Ecto neural progenitor cell (in vitro differentiated cells): Measurements from ENCODE around the gene FAM9C.
"Not testable (repeated sequence)": the region's sequence is repeated elsewhere in the genome, so short reads cannot be mapped to it uniquely, and the experiment has no call there.

Experiments used
- DNase-seq: peaks from one replicate; pipeline ENCODE4 v3.0.0-alpha.2; 2018; ENCODE audit warnings: low spot score

Gene FAM9C

DNA sequence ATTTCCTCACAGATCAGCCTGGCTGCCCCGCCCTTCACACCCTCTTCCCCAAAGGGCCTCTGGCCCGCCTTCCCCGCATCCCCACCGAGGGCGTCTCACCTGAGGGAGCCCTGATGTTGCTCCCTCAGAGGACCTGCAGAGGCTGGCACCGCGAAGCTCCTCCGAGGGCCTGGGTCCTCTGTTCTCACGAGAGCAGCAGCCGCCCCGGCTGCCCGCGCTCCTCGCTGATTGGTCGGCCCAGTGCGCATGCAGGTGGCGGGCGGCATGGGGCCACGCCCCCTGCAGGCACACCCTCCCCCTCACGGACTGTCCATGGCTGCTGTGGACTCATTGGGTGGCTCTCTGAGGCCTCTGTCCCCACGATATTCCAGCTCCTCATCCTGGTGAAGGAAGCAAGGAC, at the start of gene FAM9C:
Gene FAM9C, minus strand, starts transcription at position 180 of the 400 bp plus-strand sequence. CDS start 831 bp downstream, outside the sequence.
- no peak for DNase-seq

DNA sequence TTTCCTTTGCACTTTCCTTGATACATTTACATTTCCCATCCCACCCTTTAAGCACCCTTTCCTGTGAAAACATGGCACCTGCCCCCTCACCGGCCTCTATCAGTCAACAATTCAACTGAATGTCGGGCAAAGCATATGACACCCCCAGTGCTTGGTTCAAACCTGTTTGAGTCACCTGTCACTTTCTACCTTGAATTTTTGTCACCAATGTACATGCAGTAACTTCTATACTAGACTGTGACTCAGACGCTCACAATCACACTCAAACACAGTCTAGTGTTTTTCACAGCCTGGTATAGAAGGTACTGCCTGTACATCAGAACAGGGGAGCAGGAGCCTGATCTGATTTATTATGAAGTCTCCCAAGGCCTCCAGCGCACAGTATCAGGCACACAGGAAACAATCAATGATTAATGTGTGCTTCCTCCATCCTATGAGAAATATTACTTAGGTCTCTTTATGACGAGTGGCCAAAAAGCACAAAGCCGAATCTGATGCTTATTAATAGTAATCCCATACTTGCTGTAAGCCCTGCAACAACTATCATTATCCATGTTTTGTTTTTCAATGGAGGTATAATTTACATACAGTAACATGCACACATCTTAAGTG, 49.2 kb upstream of the FAM9C start:
- DNase-seq, result no peak

DNA sequence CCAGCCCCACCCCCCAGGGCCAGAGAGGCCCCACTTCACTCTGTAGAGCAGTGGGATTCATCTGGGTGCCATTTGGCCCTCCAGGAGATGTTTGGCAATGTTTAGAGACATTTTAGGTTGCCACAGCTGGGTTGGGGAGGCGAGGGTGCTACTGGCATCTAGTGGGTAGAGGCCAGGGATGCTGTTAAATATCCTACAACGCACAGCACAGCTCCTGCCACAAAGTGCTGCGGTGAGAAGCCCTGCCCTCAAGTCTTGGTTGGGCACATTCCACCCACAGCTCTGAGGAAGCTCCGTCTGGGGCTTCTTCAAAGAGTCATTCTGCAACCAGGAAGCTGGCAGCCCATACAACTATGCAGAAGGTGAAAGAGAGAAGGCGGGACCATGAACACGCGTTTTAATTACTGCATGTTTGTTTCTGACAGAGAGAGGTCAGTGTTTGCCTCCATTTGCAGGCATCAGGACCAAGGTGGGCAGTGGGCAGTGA, 48.1 kb upstream of the FAM9C start:
- no peak for DNase-seq

DNA sequence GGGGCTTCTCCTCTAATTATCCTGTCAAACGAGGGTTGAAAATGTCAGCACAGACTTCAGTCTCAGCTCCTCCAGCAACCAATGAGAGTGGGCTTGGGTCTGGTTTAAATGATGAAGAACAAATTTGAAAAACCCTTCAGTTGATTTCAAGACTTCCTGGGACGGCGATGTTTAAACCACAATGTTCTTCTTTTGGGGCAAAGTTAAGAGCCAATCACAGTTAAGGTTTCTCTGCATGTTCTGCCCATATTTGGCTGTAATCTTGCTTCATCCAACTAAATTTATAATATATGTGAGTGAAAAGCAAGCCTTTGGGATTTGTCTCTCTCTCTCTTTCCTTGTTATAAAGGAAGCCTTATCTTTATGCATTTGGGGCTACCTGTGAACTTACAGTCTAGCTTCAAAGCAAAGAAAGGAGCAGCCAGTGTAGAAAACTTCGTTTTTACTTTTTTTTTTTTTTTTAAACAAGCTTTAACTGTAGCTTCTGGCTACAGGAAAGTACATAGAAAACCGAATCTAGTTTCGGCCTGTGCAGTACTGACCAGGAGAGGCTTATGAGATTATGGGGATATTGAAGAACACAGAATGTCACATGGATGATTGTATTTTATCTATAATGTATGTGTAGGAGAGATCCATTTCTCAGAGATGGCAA, 46.8 kb upstream of the FAM9C start:
- DNase-seq, result no peak

DNA sequence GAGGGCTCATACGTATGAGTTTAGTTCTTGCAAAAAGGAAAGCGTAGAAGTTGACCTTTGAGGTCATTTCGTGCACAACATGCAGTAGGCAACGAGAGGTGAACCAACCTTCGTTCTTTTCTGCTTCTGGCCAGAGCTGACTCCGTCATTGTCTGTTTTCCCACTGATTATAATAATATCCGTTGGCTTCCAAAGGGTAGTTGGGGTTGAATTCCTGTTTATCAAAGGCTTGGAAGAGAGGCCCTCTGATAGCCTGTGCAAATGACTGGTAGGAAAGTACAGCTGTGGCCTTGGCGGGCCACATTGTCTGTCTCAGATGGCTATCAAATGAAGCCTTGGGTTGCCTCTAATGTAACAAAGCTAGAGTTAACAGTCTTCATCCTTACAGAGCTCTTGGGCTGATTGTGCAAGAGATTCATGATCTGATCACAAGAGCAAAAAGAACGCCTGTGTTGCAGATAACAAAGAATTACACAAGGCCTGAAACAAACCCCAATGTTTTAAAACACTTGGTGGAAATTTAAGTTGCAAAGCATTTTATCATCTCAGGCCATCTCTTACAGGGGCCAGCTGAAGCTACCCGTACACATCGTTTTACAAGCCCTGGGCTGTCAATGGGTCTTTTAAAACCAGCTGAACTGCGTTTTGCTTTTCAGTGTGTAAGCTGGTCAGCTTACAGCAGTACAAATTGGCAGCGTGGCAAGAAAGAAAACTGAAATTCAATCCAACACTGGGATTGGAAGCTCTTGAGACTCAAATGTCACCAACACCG, 46.1 kb upstream of the FAM9C start:
- no peak for DNase-seq

DNA sequence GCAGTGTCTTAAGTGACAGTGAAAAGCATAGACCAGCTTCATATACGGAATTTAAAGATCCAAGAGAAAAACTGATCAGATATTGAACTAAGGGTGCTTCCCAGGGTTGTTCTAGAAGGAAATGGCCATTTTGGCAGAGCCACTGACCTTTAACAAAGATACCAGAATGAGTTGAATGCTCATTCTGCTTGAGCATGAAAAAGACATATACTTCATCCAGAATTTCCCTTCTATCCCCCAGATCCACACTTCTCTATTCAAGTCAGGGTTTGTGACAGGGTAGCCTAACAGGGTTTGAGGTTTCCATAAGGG, 45.6 kb upstream of the FAM9C start:
- no peak for DNase-seq

DNA sequence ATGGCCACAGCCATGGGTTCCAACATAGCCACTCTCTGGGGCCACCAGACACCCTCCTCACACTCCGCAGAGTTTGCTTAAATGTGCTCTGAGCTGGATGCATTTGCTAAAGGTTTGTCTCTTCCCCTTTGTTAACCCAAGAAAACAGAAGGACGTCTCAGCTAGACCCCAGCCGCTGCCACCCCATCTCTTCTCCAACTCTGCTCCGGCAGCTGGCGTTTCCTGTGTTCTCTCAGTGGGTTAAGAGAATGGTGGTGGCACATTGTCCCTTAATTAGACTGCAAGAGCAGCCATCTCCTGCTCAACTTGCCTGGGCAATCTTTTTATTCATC, 43.7 kb upstream of the FAM9C start:
- no peak for DNase-seq

DNA sequence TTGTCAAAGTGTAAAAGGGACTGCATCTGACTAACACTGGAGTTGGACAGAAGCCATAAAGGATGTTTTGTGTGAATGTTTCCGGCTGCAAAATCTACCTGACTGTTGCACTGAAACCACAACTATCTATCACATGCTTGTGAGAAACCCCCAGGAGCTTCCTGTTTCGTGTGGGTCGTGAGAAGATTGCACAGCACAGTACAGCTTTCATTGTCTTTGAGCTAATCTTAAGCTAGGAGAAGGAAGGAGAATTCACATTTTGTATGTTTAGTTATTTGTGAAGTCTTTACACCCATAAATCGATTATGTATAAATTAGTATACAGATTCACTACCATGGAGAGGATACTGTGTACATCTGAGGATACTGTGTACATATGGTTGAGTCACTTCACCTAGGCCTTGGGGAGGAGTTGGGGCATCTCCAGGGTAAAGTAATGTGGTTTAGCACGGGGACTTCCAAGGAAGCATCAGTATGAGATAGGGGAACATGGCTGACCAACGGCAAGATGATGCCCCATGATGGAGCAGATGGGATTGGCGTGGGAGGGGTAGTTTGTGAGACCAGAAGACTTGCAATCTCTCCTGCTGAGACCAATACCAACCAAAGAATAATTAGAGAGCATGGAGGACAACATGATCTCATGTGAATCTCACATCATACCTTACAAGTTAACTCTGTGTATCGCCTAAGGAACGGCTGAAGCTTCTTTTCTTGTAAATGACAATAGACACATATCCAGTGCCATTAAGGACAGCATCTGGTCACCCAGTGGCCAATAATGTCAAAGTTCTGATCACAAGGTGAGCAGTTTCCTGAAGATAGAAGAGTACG, 43.1 kb upstream of the FAM9C start:
- no peak for DNase-seq

DNA sequence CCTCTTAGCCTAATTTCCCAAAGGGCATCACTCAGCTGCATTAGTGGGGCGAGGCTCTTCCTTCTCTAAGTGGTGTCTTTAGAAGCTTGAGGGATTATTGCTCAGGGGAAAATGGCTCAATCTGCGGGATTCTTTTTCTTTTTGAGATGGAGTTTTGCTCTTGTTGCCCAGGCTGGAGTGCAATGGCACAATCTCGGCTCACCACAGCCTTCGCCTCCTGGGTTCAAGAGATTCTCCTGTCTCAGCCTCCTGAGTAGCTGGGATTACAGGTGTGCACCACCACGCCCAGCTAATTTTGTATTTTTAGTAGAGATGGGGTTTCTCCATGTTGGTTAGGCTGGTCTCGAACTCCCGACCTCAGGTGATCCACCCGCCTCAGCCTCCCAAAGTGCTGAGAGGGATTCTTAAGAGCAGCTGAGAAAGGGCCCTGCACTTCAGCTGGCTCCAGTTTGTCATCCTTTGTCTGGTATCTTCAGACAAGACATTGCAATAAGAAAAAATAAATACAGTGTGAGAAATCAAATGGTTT, 42.4 kb upstream of the FAM9C start:
- not testable (repeated sequence) for DNase-seq

DNA sequence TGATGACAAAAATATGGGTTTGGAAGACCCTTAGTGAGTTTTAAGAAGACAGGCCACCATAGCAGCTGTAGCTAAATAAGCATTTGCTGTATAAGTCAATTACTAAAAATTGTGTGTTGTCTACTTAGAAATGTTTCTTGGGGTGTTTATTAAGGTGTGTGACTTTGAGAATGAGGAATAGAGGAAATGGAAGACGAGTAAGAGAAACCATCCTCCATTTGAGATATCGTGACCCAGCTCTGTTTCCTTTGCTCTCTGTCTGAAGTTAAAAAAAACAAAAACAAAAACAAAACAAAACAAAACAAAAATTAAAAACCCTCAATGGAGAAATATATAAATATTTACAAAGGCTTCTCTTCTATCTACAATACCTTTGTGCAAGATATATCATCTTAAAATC, 41.7 kb upstream of the FAM9C start:
- no peak for DNase-seq

DNA sequence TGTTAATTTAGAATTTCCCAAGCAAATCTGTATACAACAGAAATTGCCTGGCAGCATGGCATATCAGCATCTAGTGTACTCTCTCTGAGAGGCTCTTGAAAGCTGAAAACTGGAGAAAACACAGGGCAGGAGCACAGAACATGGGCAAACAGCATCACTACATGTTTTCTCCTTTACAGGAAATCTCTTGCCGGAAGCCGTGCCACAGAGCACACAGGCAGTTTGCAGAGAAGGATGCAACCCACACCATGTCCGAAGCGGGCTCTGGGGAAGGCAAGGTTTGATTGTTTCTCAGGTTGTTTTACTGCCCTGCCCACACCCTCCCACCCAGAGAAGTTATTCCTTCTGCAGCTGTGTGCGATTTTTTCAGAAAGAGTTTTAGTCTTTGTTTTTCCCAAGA, 41.1 kb upstream of the FAM9C start:
- DNase-seq, result no peak

DNA sequence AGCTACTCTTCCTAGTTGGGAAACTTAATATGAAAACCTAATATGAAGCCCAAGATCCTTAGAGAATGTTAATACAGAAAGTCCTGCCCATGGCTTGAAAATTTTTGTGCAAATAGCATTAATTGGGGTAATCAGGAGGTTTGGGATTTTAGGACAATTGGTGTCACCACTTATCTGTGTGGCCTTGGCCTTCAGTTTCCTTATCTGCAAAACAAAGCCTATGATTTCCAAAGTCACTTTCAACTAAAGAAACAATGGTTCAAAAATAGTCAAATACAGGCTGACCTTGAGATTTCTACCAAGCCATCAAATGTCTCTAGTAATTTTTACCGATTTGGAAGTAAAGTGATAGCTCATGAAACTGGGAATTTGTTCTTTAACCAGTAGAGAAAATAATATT, 40.2 kb upstream of the FAM9C start:
- no peak for DNase-seq

DNA sequence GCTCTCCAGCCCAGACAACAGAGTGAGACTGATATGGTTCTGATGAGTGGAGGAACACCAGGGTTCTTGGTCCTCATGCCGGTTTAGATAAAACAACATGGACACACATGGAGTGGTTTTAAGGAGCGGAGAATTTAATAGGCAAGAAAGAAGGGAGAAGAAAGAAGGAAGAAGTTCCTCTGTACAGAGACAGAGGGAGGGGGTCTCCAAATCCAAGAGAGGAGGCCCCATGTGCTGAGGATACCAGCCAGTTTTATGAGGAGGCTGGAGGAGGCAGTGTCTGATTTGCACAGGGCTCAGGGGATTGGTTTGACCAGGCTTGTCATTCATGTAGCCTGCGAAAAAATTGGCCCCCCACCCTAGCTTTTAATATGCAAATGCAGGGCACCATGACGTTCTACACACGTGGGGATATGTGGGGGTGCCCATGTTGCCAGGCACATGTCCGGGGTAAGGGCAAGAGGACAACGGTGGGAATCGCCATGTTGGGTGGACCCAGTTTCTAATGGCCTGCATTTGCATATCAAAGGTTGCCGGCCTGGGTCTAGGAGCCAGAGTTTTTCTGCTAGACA, 39.4 kb upstream of the FAM9C start:
- not testable (repeated sequence) for DNase-seq

DNA sequence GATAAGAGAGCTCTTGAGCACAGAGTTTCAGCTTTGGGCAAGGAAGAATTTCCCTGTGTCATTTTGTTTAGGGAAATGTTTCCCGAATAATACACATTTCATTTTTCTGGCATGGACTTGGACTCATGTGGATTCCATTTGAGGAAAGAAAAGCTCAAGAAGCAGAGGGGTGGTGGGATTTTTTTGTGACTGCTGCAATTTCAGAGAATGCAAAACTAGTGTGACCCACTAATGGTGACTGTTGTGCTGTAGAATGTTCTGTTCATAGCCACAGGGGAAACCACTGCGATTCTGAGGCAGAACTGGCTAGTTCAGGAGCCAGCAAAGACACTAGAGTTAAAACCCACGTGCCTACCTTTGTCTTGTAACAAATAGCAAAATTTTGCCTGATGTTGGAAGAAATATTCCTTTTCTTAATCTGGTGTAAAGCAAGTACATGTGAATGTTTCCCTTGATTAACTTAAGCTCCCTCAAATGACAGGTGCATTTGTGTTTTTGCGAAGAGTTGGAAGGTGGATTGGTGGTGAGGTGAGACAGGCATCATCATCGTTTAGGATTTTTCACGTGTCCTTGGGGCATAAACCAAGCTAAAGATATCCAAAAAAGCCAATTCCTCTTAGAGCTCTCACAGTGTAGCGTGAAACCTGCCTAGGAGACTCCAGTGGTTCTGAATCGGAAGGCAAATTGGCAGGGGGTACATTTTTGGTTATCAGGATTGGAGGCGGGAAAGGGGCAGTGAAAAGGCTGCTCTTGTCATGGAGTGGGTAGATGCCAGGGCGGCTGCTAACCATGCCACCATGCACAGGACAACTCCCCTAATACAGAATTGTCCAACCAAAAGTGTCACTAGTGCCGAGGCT, 38.0 kb upstream of the FAM9C start:
- no peak for DNase-seq

DNA sequence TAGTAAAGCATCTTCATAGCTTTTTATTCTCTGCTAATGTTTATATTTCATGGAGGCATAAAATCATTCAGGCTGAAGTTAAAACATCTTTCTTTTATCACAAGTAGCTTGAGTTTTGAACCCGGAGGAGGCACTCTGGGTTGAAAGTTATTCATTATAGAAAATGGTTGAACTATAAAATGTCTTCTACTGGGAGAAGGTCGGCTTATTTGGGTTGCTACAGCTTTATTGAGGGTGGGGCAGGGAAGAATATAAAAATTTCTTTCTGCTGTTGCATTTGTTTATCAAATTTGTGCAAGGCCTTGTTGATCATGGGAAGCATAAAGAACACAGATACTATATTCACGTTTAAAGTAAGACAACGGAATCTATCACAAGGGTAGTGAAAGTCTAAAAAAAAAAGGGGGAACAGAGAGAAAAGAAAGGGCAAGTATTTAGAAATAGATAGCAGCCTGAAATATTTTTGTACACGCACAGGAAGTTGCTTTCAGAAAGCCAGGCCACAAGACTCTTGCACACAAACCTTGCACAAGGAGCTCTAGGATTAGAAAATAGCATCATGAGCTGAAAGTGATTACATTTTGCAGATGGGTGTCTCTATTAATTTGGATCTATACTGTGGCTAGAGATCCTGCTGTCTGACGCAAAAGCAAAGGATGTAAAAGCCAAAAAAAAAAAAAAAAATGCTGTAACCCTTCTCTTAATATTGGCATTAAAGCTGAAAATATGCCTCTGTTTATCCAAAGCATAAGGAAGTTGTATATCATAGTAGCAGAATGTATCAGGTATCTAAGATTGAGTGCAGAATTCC, 37.2 kb upstream of the FAM9C start:
- DNase-seq, result no peak

DNA sequence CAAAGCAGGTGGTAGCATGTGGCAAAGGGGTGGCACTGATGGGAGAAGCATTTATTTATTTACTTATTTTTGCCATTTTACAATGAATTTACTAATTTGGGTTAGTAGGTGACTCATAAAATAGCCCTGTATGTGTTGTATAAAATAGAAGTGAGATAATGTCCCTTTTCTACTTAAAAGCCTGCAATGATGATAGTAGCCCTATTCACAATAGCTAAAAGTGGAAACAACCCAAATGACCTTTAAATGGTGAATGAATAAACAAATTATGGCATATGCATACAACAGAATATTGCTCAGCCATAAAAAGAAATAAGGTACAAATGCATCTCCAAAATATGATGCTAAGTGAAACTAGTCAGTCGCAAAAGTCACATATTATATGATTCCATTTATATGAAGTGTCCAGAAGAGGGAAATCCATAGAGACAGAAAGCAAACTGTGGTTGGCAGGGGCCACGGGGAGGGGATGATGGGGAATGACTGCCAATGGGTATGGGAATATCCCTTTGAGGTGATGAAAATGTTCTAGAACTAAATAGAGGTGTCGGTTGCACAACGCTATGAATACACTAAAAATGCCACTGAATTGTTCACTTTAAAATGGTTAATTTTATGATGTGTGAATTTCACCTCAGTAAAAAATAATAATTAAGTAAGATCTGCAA, 35.8 kb upstream of the FAM9C start:
- DNase-seq, result no peak

DNA sequence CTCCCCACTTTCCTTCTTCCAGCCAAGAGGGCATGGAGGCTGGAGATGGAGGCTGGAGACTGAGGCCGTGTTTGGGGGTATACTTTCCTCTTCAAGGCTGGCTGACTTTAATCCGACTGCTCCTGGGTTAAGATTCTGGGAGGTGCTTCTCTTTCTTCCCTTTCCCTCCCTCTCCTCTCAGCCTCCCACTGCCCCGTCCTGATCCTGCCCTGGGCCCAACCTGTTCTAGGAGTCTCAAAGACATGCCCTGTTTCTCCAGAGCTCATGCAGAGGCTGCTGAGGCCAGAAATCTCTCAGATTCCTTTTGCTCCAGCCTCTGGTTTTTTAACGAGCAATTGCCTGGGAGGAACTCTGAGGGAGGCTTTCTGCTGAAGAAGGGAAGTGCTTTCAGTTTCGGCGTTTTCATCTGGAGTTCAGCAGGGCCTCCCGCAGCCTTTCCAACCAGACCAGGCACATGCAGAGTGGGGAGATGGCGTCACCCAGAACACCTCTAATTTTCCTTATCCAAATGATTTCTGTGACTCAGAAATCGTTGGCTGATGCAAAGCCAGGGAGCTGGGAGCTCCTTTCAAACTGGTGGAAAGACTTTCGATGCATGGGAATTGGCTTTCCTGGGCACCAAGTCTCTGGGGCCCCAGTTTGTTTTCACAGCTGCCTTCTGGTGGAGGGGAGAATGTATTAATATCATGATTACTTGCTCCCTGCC, 34.5 kb upstream of the FAM9C start:
- no peak for DNase-seq

DNA sequence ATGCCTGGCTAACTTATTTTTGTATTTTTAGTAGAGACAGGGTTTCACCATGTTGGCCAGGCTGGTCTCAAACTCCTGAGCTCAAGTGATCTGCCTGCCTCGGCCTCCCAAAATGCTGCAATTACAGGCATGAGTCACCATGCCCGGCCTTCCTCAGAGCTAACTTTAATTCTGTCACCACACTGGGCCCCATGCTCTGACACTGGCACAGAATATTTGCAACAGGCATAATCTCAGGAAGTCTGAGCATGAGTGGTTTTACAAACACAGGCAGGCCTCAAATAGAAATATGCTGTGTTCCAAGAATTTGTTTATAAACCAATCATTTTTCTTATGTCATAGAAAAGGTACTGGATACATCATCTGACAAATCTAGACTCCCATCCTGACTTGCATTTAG, 32.7 kb upstream of the FAM9C start:
- no peak for DNase-seq
